Osteocyte (in vitro differentiated cells): ENCODE data around the gene AIG1. TPM values are rescaled to one million over a fixed set of nuclear protein-coding genes. Genes with fewer than 3 reads are reported as not detected.

Source experiments
- DNase-seq: peaks from one replicate; pipeline ENCODE4 v3.0.0; 2021; ENCODE audit warnings: mixed read lengths; ENCODE audit not compliant: unreplicated experiment; ENCODE audit errors: extremely low spot score
- H3K27ac Mint-ChIP-seq: one replicate; pipeline ENCODE4 v1.8.0; 2021; ENCODE audit warnings: mild to moderate bottlenecking, mixed read lengths; ENCODE audit not compliant: unreplicated experiment
- H3K27me3 Mint-ChIP-seq: one replicate; pipeline ENCODE4 v1.8.0; 2021; ENCODE audit warnings: mixed read lengths; ENCODE audit not compliant: unreplicated experiment
- H3K36me3 Mint-ChIP-seq: one replicate; pipeline ENCODE4 v1.8.0; 2021; ENCODE audit warnings: mixed read lengths; ENCODE audit not compliant: unreplicated experiment
- H3K4me1 Mint-ChIP-seq: one replicate; pipeline ENCODE4 v1.8.0; 2021; ENCODE audit warnings: mixed read lengths; ENCODE audit not compliant: unreplicated experiment
- H3K4me3 Mint-ChIP-seq: one replicate; pipeline ENCODE4 v1.8.0; 2021; ENCODE audit warnings: mild to moderate bottlenecking, moderate library complexity, mixed read lengths; ENCODE audit not compliant: unreplicated experiment
- H3K9me3 Mint-ChIP-seq: one replicate; pipeline ENCODE4 v1.8.0; 2021; ENCODE audit warnings: mixed read lengths; ENCODE audit not compliant: unreplicated experiment
- total RNA-seq: library from RNA; stranded (reverse); gene quantifications from 2 replicates; pipeline ENCODE4 v1.2.1, GENCODE V29; 2021
- TF ChIP-seq, protein P1 (sequence below): fragments of 200-600 bp; sonication (generic); IDR thresholded peaks from 2 replicates; pipeline ENCODE4 v1.5.0; 2021; ENCODE audit warnings: antibody characterized with exemption, mild to moderate bottlenecking, moderate library complexity

AIG1 gene
- total RNA-seq, 1 donor from 2014 or later, result 40.5 TPM

DNA sequence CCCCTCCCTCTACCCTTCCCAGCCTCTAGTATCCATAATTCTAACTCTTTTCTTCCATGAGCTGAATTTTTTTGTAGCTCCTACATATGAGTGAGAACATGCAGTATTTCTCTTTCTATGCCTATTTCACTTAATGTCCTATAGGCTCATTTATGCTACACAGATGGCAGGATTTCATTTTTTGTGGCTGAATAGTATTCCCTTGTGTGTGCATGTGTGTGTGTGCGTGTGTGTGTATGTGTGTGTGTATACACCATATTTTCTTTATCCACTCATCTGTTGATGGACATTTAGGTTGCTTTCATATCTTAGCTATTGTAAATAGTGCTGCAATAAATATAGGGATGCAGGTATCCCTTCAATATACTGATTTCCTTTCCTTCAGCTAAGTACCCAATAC lies 288.8 kb downstream of the AIG1 start:
- H3K27me3 Mint-ChIP-seq, result no peaks in the 10 kb centered on the region
- peaks cover 38% of the 10 kb centered on the region for H3K9me3 Mint-ChIP-seq
- DNase-seq, result no peak
- peaks cover 3% of the 10 kb centered on the region for H3K4me1 Mint-ChIP-seq
- H3K4me3 Mint-ChIP-seq, result no peak overlapping the region
- TF ChIP-seq, protein P1, sequence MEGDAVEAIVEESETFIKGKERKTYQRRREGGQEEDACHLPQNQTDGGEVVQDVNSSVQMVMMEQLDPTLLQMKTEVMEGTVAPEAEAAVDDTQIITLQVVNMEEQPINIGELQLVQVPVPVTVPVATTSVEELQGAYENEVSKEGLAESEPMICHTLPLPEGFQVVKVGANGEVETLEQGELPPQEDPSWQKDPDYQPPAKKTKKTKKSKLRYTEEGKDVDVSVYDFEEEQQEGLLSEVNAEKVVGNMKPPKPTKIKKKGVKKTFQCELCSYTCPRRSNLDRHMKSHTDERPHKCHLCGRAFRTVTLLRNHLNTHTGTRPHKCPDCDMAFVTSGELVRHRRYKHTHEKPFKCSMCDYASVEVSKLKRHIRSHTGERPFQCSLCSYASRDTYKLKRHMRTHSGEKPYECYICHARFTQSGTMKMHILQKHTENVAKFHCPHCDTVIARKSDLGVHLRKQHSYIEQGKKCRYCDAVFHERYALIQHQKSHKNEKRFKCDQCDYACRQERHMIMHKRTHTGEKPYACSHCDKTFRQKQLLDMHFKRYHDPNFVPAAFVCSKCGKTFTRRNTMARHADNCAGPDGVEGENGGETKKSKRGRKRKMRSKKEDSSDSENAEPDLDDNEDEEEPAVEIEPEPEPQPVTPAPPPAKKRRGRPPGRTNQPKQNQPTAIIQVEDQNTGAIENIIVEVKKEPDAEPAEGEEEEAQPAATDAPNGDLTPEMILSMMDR, result no peak
- H3K27ac Mint-ChIP-seq, result no peak overlapping the region
- peaks cover 6% of the 10 kb centered on the region for H3K36me3 Mint-ChIP-seq

DNA sequence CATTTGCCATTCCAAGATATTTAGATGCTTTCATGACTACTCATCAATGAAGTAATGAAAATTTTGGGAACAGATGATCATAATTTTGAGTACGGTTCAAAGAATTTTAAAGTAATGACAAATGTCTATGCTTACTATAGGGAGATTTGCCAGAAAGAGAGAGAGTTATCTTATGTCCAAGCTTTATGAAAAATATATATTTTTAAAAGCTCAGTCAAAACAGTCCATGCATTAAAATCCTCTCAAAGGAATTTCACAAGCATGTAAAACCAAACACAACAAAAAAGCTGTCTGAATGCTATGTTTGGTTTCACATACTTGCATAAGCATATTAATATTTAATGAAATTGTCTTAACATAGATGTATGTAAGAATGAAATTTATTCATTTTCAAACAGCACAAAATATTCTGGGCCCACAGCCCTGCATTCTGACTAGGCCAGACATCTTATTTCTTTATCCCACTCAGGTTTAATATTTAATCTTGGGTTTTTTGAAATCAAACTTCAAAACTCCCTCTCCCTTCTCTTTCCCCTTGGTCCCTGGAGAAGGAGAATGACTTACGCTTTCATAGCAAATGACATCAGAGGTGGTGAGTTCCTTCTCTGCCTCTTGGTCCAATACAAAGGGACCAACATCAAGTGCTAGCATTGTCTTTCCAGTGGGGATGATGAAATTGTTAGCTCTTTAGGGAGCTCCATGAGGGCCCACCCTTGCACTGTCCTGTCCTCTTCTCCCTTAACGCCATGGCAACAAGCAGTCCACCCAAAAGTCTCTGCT lies 295.6 kb downstream of the AIG1 start:
- Mint-ChIP-seq H3K4me3 (no peak overlapping the region), H3K4me1 (peaks cover 26% of the 10 kb centered on the region), H3K36me3 (peaks cover 8% of the 10 kb centered on the region), H3K27ac (peak overlapping the region; percentile 89), H3K27me3 (peaks cover 3% of the 10 kb centered on the region), H3K9me3 (peaks cover 22% of the 10 kb centered on the region)
- TF ChIP-seq, protein P1, result no peak
- DNase-seq, result no peak

DNA sequence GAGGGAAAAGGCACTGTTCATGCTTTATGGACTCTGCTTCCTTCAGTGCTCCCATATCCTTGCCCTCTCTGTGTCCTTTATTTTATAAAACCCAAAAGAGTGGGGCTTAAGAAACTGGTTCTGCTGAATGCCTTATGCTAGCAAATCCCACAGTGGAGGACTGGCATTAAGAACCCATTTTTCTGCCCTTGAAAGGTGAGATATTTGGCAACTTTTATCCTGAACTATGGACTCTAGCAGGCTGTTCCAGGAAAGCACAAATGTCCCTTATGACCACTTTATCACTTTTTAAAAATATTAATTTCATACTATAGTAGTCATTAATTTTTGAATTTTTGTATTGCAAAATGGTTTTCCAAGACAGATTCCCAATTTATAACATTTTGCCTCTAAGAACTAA lies 296.5 kb downstream of the AIG1 start:
- no peak for DNase-seq
- peak overlapping the region; percentile 89 for H3K27ac Mint-ChIP-seq
- peaks cover 34% of the 10 kb centered on the region for H3K4me1 Mint-ChIP-seq
- H3K9me3 Mint-ChIP-seq, result peaks cover 22% of the 10 kb centered on the region
- no peak overlapping the region for H3K4me3 Mint-ChIP-seq
- peaks cover 8% of the 10 kb centered on the region for H3K36me3 Mint-ChIP-seq
- TF ChIP-seq, protein P1, result no peak
- H3K27me3 Mint-ChIP-seq, result peaks cover 3% of the 10 kb centered on the region

DNA sequence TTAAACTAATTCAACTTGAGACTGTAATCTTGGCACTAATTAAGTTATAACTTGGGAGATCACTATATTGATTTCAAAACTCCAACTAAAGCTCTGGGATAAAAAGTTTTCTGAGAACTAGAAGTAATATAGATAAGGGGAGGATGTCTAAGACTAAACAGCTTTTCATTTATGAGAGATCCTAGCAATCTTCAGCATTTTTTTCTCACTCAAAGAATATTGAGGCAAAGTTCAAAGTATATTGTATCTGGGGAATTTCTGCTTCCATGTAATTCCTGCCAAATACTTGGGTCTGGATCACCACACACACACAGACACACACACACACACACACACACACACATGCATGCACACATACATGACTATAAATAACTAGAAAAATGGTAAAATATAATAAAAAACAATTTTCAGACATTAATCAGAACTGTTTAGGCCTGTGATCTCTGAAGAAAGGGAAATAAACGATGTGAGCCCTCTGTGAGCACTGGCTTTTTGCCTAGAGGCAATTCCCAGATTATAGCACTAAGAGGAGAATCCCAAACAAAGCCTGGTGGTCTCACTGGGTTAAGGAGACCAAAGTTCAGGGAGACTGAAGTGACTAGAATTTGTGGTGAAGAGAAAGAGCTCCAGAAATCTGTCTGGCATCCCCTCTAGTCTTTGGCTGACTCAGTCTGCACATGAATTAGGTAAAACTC lies 297.0 kb downstream of the AIG1 start:
- TF ChIP-seq, protein P1, result no peak
- DNase-seq, result no peak
- Mint-ChIP-seq H3K4me1 (peaks cover 39% of the 10 kb centered on the region), H3K9me3 (peaks cover 17% of the 10 kb centered on the region), H3K36me3 (peaks cover 8% of the 10 kb centered on the region), H3K27ac (peak overlapping the region; percentile 72), H3K4me3 (no peak overlapping the region), H3K27me3 (peaks cover 3% of the 10 kb centered on the region)

DNA sequence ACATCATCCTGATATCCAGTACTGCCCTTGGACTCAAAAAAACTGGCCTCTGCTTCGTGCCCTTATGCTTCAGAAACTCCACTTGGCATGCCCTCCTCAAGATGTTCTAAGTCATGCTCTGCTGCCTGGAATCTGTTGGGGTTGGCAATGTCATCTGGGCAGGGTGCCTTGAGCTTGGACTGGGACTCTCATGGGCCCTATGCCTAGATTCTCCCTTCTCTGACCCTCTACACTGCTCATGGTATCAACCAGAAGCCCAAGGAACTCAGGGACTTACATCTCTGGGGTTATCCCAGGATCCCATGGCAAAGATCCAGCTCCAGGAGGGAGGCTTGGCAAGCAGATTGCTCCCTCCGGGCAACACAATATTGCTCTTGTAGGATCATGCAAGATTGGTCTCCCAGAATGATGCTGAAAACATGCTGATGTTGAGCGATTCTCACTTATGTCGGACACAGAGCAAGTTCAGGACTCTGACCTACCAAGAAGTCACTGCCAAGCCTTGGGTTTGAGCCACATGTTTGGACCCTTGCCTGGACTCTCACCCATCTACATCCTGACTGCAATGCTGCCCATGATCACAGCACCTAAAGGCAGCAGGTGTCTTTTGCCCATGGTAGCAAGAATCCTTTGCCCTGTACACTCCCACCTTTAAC lies 301.0 kb downstream of the AIG1 start:
- no peaks in the 10 kb centered on the region for H3K9me3 Mint-ChIP-seq
- no peaks in the 10 kb centered on the region for H3K36me3 Mint-ChIP-seq
- no peak overlapping the region for H3K4me3 Mint-ChIP-seq
- H3K27me3 Mint-ChIP-seq, result peaks cover 3% of the 10 kb centered on the region
- peaks cover 43% of the 10 kb centered on the region for H3K4me1 Mint-ChIP-seq
- no peak for DNase-seq
- no peak overlapping the region for H3K27ac Mint-ChIP-seq
- TF ChIP-seq, protein P1, result no peak
